Ishikawa (cell line): ENCODE measurements around the gene EXOG.

Experiments used
- CEBPB ChIP-seq: IDR thresholded peaks from 2 replicates; pipeline ENCODE4 v1.6.1; 2012
- CREB1 ChIP-seq: IDR thresholded peaks from 2 replicates; pipeline ENCODE4 v1.6.1; 2012; ENCODE audit warnings: low read depth
- EGR1 ChIP-seq: IDR thresholded peaks from 2 replicates; pipeline ENCODE4 v1.6.1; 2012
- EP300 ChIP-seq: IDR thresholded peaks from 2 replicates; pipeline ENCODE4 v1.6.1; 2012; ENCODE audit warnings: borderline replicate concordance
- FOXM1 ChIP-seq: IDR thresholded peaks from 2 replicates; pipeline ENCODE4 v1.6.1; 2012; ENCODE audit warnings: low read depth, borderline replicate concordance
- MAX ChIP-seq: IDR thresholded peaks from 2 replicates; pipeline ENCODE4 v1.6.1; 2012
- NFIC ChIP-seq: IDR thresholded peaks from 2 replicates; pipeline ENCODE4 v1.6.1; 2012
- RAD21 ChIP-seq: IDR thresholded peaks from 2 replicates; pipeline ENCODE4 v1.6.1; 2012; ENCODE audit warnings: low read depth
- REST ChIP-seq: IDR thresholded peaks from 2 replicates; pipeline ENCODE4 v1.6.1; 2012; ENCODE audit warnings: low read depth, mild to moderate bottlenecking
- TAF1 ChIP-seq: IDR thresholded peaks from 2 replicates; pipeline ENCODE4 v1.6.1; 2012; ENCODE audit warnings: low read depth, mild to moderate bottlenecking
- TCF12 ChIP-seq: IDR thresholded peaks from 2 replicates; pipeline ENCODE4 v1.6.1; 2012; ENCODE audit warnings: low read depth
- TEAD4 ChIP-seq: IDR thresholded peaks from 2 replicates; pipeline ENCODE4 v1.6.1; 2012
- USF1 ChIP-seq: IDR thresholded peaks from 2 replicates; pipeline ENCODE4 v1.6.1; 2012
- YY1 ChIP-seq: IDR thresholded peaks from 2 replicates; pipeline ENCODE4 v1.6.1; 2012; ENCODE audit warnings: low read depth
- ZBTB7A ChIP-seq: IDR thresholded peaks from 2 replicates; pipeline ENCODE4 v1.6.1; 2012; ENCODE audit warnings: low read depth

The EXOG gene

GRCh38 chr3:38552364-38552763 lies 56.2 kb downstream of the EXOG start:
- TF ChIP-seq YY1 = no peak

- TF ChIP-seq MAX = no peak
- no peak for TF ChIP-seq RAD21
- TF ChIP-seq REST = no peak
- TF ChIP-seq TAF1 = no peak
- no peak for TF ChIP-seq TCF12
- TF ChIP-seq USF1 = no peak
- TF ChIP-seq ZBTB7A = no peak
- no peak for TF ChIP-seq NFIC
- TF ChIP-seq EP300 = no peak
- no peak for TF ChIP-seq CEBPB
- no peak for TF ChIP-seq FOXM1
- TF ChIP-seq TEAD4 = no peak
- TF ChIP-seq YY1 = no peak
- no peak for TF ChIP-seq CREB1
Observed at GRCh38 chr3:38553071-38553470, 56.9 kb downstream of the EXOG start.

GRCh38 chr3:38554127-38554827 lies 58.1 kb downstream of the EXOG start:
- TF ChIP-seq EP300 (no peak), TEAD4 (no peak), MAX (no peak), NFIC (no peak), TAF1 (no peak), FOXM1 (no peak), ZBTB7A (no peak), RAD21 (no peak), CREB1 (no peak), YY1 (no peak), TCF12 (no peak), CEBPB (no peak), USF1 (no peak), EGR1 (no peak), REST (no peak)

- TF ChIP-seq EP300 (no peak), ZBTB7A (no peak), REST (no peak), NFIC (no peak), EGR1 (no peak), RAD21 (no peak), CEBPB (no peak), TCF12 (no peak), CREB1 (no peak), FOXM1 (no peak), TEAD4 (no peak), USF1 (no peak), YY1 (no peak), TAF1 (no peak), MAX (no peak)
Observed at GRCh38 chr3:38555149-38555840, 59.2 kb downstream of the EXOG start.
